Endometrial microvascular endothelial cells (primary cell): Measurements from ENCODE around the gene ANKRD17. TPM values are rescaled to one million over a fixed set of nuclear protein-coding genes. Genes with fewer than 3 reads are reported as not detected.

ENCODE experiments used
- total RNA-seq: library from RNA; depleted of rRNA; stranded (reverse); fragments of >200 nt; gene quantifications from one replicate; pipeline ENCODE4 v1.2.3, GENCODE V29; 2015; ENCODE audit errors: inconsistent ontology term

The ANKRD17 gene
- total RNA-seq, 1 donor from 2014 or later = 42.9 TPM

Other genes with a start within 250 kb of the ANKRD17 start
- 25.3 TPM for gene COX18, start 189.1 kb downstream of the ANKRD17 start, total RNA-seq
- gene ALB, start 145.5 kb upstream of the ANKRD17 start, total RNA-seq = not detected
- gene AFP, start 177.4 kb upstream of the ANKRD17 start, total RNA-seq = not detected
- not detected for gene AFM, start 222.9 kb upstream of the ANKRD17 start, total RNA-seq